Stimulated activated naive CD8-positive, alpha-beta T cell treated with anti-CD3 and anti-CD28 coated beads, Interleukin-15, amount 100 ng/mL, for 72 hours (primary cell): ENCODE data around the gene RPL23.

ENCODE experiments used
- ATAC-seq: fragments of 150-1000 bp; cut with Tn5 transposase; 2 replicates; pipeline ENCODE4 v1.10.0; 2021; ENCODE audit warnings: mild to moderate bottlenecking, moderate library complexity
- DNase-seq, 2 donors: peaks; one replicate each; pipeline ENCODE4 v3.0.0; 2021 to 2022
- H3K27ac Mint-ChIP-seq, 2 donors: one replicate each; pipeline ENCODE4 v1.8.0; 2022; ENCODE audit warnings: mild to moderate bottlenecking in 2 of 2, mixed read lengths in 2 of 2, moderate library complexity in 2 of 2
- H3K27me3 Mint-ChIP-seq: one replicate; pipeline ENCODE4 v1.8.0; 2022; ENCODE audit warnings: mixed read lengths
- H3K4me1 Mint-ChIP-seq: one replicate; pipeline ENCODE4 v1.8.0; 2022; ENCODE audit warnings: mild to moderate bottlenecking, mixed read lengths
- H3K4me3 Mint-ChIP-seq, 2 donors: one replicate each; pipeline ENCODE4 v1.8.0; 2022; ENCODE audit warnings: mild to moderate bottlenecking in 2 of 2, mixed read lengths in 2 of 2, moderate library complexity in 1 of 2
- H3K9me3 Mint-ChIP-seq, 2 donors: one replicate each; pipeline ENCODE4 v1.8.0; 2022; ENCODE audit warnings: mixed read lengths in 2 of 2

RPL23 gene

GRCh38 chr17:38873640-38874380 lies 20.3 kb upstream of the RPL23 start:
- no peaks in the 10 kb centered on the region for H3K27me3 Mint-ChIP-seq
- H3K4me1 Mint-ChIP-seq = peaks cover 81% of the 10 kb centered on the region
- H3K4me3 Mint-ChIP-seq = peak overlapping the region; percentile 53 to 77
- no peaks in the 10 kb centered on the region for H3K9me3 Mint-ChIP-seq
- DNase-seq = no peak
- peak overlapping the region; percentile 88 to 95 for H3K27ac Mint-ChIP-seq
- ATAC-seq = no peak

- Mint-ChIP-seq H3K4me3 (peak overlapping the region; percentile 94 to 100), H3K9me3 (no peaks in the 10 kb centered on the region), H3K4me1 (peaks cover 80% of the 10 kb centered on the region), H3K27ac (peak overlapping the region; percentile 30 to 54), H3K27me3 (no peaks in the 10 kb centered on the region)
- ATAC-seq = no peak
- DNase-seq = no peak
Measured at GRCh38 chr17:38872671-38873385, 19.3 kb upstream of the RPL23 start.

GRCh38 chr17:38872027-38872511 lies 18.5 kb upstream of the RPL23 start:
- H3K27ac Mint-ChIP-seq = peak overlapping the region; percentile 83 to 97
- DNase-seq = no peak
- ATAC-seq = no peak
- H3K4me3 Mint-ChIP-seq = peak overlapping the region; percentile 94 to 100
- H3K27me3 Mint-ChIP-seq = no peaks in the 10 kb centered on the region
- H3K4me1 Mint-ChIP-seq = peaks cover 80% of the 10 kb centered on the region
- no peaks in the 10 kb centered on the region for H3K9me3 Mint-ChIP-seq

GRCh38 chr17:38871247-38872015 lies 17.9 kb upstream of the RPL23 start:
- no peaks in the 10 kb centered on the region for H3K27me3 Mint-ChIP-seq
- peaks cover 74% of the 10 kb centered on the region for H3K4me1 Mint-ChIP-seq
- peak overlapping the region; percentile 84 to 97 for H3K27ac Mint-ChIP-seq
- H3K9me3 Mint-ChIP-seq = no peaks in the 10 kb centered on the region
- ATAC-seq = peak; percentile 39
- peak; percentile 66 to 81 for DNase-seq
- peak overlapping the region; percentile 94 to 100 for H3K4me3 Mint-ChIP-seq

- no peaks in the 10 kb centered on the region for H3K9me3 Mint-ChIP-seq
- H3K27me3 Mint-ChIP-seq = no peaks in the 10 kb centered on the region
- H3K27ac Mint-ChIP-seq = peak overlapping the region; percentile 95 to 100
- ATAC-seq = peak; percentile 51
- peak overlapping the region; percentile 94 to 100 for H3K4me3 Mint-ChIP-seq
- H3K4me1 Mint-ChIP-seq = peaks cover 65% of the 10 kb centered on the region
- peak; percentile 76 to 78 for DNase-seq
Measured at GRCh38 chr17:38870259-38871165, 17.0 kb upstream of the RPL23 start.

GRCh38 chr17:38869526-38870258 lies 16.2 kb upstream of the RPL23 start, which contains the start of gene LASP1:
Gene LASP1, plus strand, starts transcription at chr17:38870058. Its CDS starts 132 bp downstream, at chr17:38870190.
- Mint-ChIP-seq H3K27me3 (no peaks in the 10 kb centered on the region), H3K27ac (peak within 1 kb of the TSS; percentile 95 to 100), H3K4me3 (peak within 1 kb of the TSS; percentile 94 to 100), H3K9me3 (no peaks in the 10 kb centered on the region), H3K4me1 (peaks cover 57% of the 10 kb centered on the region)
- ATAC-seq = peak; percentile 81
- peak; percentile 95 to 96 for DNase-seq

- Mint-ChIP-seq H3K27me3 (no peaks in the 10 kb centered on the region), H3K4me1 (peaks cover 50% of the 10 kb centered on the region), H3K27ac (peak overlapping the region; percentile 61 to 100), H3K9me3 (no peaks in the 10 kb centered on the region), H3K4me3 (peak overlapping the region; percentile 92)
- peak in 1 of 2 donors; percentile 95 for DNase-seq
- ATAC-seq = peak; percentile 74
Measured at GRCh38 chr17:38868817-38869525, 15.4 kb upstream of the RPL23 start.

- Mint-ChIP-seq H3K4me3 (peak overlapping the region; percentile 92), H3K27ac (peak overlapping the region; percentile 49 to 100)
- DNase-seq = peak; percentile 49 to 56
Measured at GRCh38 chr17:38867968-38868816, 14.7 kb upstream of the RPL23 start.

GRCh38 chr17:38867179-38867967 lies 13.9 kb upstream of the RPL23 start:
- peaks cover 47% of the 10 kb centered on the region for H3K4me1 Mint-ChIP-seq
- H3K27ac Mint-ChIP-seq = peak overlapping the region; percentile 87 to 100
- ATAC-seq (no peak), DNase-seq (peak; percentile 71 to 74)
- no peaks in the 10 kb centered on the region for H3K9me3 Mint-ChIP-seq
- H3K4me3 Mint-ChIP-seq = peak overlapping the region; percentile 92
- no peaks in the 10 kb centered on the region for H3K27me3 Mint-ChIP-seq

More at GRCh38 chr17:38867968-38868816, 14.7 kb upstream of the RPL23 start:
- Mint-ChIP-seq H3K9me3 (no peaks in the 10 kb centered on the region), H3K4me1 (peaks cover 47% of the 10 kb centered on the region), H3K27me3 (no peaks in the 10 kb centered on the region)
- no peak for ATAC-seq

GRCh38 chr17:38864636-38865398 lies 11.3 kb upstream of the RPL23 start:
- H3K9me3 Mint-ChIP-seq = no peaks in the 10 kb centered on the region
- H3K4me3 Mint-ChIP-seq = no peak overlapping the region
- H3K4me1 Mint-ChIP-seq = peaks cover 39% of the 10 kb centered on the region
- H3K27ac Mint-ChIP-seq = no peak overlapping the region
- no peak for DNase-seq
- no peaks in the 10 kb centered on the region for H3K27me3 Mint-ChIP-seq
- no peak for ATAC-seq

- peaks cover 16% of the 10 kb centered on the region for H3K4me1 Mint-ChIP-seq
- ATAC-seq = peak; percentile 95
- H3K27me3 Mint-ChIP-seq = no peaks in the 10 kb centered on the region
- DNase-seq = peak; percentile 36 to 61
- H3K9me3 Mint-ChIP-seq = no peaks in the 10 kb centered on the region
- no peak overlapping the region for H3K4me3 Mint-ChIP-seq
- H3K27ac Mint-ChIP-seq = peak overlapping the region; percentile 4 to 98
Measured at GRCh38 chr17:38861399-38861843, 7.9 kb upstream of the RPL23 start.
